ENCODE results near the gene KNCN.

The KNCN gene

DNA sequence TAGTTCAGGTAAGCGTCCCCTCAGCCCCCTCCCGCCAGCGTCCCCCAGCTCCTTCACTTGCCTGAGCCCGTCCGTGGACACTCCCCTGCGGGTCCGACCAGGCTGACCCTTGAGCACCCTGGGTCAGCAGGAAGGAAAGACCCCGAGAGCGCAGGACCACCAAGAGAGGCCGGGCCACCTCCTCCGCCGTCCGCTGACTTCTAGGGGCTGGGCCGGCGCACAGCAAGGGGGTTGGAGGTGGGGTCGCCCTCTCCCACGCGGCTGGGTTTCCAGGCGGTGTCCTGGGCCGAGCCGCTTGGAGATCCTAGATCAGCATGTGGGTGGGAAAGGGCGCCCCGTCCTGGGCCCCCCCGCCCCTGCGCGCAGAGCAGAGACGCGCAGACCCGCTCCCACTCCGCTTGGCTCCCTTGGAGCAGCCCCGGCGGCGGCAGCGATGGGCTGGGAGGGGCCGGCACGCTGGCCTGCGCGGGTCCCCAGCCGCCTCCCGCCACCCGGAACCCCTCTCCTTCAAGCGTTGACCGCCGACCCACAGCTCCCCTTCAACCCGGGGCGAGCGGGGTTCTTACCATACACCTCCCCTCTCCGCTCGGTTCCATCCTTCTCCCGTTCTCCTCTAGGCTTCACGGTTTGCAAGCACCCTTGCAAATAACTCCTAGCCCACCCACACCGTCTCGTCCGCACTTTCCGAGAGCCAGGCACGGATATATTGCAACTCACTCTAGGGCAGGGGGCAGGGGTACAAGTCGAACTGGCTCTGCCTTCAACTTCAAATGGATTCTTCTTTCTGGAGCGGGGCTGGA lies 7.5 kb downstream of the KNCN start:
- DNase-seq, result no peak

DNA sequence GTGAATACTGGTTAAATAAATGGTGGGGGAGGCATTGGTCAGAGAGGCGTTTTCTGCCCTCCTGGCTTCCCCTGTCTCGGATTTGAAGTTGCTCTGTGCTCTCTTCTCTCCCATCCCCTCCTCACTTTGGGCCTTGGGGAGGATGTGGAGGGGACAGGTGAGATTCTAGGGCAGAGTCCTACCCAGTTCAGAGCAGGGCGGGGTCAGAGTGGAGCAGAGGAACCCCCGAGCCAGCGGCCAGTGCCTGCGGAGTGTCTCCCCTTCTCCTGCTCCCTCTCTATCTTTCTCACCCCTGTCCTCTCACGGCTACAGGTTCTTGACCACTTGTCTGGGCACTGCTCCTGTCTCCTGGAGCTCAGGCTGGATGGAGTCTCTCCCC lies 8.1 kb downstream of the KNCN start:
- no peak for DNase-seq

GRCh38 chr1:46539972-46540371 lies 11.5 kb downstream of the KNCN start:
- no peak for DNase-seq

- no peak for DNase-seq
Measured at GRCh38 chr1:46538147-46538546, 13.3 kb downstream of the KNCN start.

- no peak for DNase-seq
Measured at GRCh38 chr1:46537651-46538050, 13.8 kb downstream of the KNCN start.

GRCh38 chr1:46536527-46536926 lies 14.9 kb downstream of the KNCN start:
- DNase-seq, result no peak

DNA sequence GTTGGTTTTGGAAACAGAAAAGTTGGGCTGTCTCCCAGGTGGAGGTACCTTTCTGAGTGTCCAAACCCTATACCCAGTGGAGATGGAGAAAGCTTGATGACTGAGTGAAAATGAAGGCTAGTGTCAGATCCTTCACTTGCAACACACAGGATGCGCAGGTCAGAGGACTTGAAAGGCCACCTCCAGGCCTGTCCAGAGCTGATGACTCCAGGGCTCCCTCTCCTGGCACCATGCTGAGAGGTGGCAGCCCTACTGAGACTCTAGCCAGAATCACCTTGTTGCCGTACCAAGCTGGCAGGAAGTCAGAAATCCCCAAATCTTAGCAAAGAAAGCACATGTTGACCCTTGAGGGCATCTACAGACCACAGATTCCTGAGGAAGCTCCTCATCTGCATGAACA lies 16.4 kb downstream of the KNCN start:
- no peak for DNase-seq

DNA sequence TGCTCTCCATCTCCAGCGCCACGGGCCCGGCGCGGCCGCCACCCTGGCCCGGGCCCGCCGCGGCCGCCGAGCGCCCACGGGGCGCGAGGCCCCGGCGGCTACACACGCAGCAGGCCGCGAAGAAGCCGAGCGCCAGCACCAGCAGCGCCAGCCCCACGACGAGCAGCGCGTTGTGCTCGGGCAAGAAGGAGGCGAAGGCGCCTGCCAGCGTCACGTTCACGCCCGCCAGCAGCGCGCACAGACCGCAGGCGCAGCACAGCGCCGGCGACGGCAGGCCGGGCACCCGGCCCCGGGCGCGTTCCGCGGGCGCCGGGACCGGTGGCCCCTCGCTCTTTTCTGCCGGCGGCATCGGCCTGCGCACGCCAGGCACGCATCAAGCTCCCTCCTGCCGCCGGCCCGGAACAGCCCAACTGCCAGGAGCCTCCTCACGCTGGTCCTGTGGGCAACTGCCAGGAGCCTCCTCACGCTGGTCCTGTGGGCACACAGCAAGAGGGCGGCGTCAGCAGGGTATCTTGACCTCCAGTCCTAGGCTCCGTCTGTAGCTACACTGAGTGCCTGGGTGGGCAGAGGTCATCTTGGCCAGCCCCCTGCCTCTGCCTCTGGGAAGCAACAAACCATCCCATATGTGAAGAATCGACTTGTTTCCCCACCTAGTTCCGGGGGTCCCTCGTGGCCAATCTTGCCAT lies 18.1 kb downstream of the KNCN start:
- peak; percentile 30 for DNase-seq

- DNase-seq, result peak; percentile 30
Measured at GRCh38 chr1:46532498-46533178, 18.8 kb downstream of the KNCN start.

- DNase-seq, result no peak
Measured at GRCh38 chr1:46532095-46532494, 19.4 kb downstream of the KNCN start.

- no peak for DNase-seq
Measured at GRCh38 chr1:46530791-46531409, 20.5 kb downstream of the KNCN start.

DNA sequence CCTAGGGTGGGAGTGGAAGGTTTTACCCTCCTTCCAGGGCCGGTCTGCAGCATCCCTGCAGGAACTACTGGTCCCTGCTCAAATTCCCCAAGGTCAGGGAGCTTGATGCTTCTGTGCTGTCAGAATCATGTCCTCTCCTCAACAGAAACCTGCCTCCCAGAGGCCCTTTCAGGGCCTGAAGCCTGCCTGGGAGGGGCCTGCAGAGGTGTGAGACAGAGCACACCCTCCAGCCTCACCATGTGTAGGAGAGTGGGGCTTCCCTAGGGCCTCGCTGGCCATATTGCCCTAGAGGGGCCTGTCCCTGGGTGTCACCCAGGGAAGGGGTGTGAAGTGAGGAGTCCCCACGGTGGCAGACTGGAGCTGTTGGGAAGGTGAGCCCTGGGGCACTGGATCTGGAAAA lies 21.1 kb downstream of the KNCN start:
- no peak for DNase-seq

GRCh38 chr1:46529031-46529630 lies 22.3 kb downstream of the KNCN start:
- DNase-seq, result no peak

GRCh38 chr1:46528297-46528955 lies 23.0 kb downstream of the KNCN start:
- no peak for DNase-seq

GRCh38 chr1:46527474-46528296 lies 23.8 kb downstream of the KNCN start:
- peak; percentile 48 for DNase-seq

DNA sequence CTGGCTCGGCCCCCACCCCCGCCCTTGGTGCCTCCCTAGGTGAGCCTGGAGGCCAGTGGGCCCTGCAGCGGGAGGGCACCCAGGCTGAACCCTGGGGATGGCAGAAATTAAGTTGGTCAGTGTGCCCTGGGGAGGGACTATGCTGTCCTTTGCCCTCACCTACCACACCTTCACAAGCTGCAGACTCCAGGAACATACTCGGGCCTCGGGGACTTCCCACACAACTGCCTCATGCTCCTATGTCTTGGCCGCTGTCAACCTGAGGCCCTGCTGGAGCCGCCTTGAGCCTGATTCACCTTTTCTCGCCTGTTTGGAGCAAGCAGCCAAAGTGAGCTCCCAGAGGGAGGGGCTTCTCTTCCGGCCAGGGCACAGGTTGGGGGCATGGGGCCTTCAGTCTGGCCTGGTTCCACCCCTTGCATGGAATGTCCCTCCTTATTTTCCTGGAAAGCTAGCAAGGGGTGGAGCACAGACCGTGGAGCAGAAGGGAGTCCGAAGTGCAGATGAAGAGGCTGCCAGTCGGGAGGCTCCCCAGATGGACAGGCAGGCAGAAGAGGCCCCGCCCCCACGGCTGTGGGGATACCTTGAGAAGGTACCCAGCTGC lies 24.7 kb downstream of the KNCN start:
- no peak for DNase-seq

GRCh38 chr1:46526013-46526690 lies 25.3 kb downstream of the KNCN start:
- DNase-seq, result no peak

- DNase-seq, result no peak
Measured at GRCh38 chr1:46525253-46525983, 26.0 kb downstream of the KNCN start.

GRCh38 chr1:46524843-46525242 lies 26.6 kb downstream of the KNCN start:
- DNase-seq, result no peak

Data from NCI-H748 treated with DMSO at 0.1 percent for 48 hours (cell line).